Left lung (tissue), 10 donors: ENCODE data around the gene CD70. TPM values are rescaled to one million over a fixed set of nuclear protein-coding genes. Genes with fewer than 3 reads are reported as not detected.
"Not testable (repeated sequence)": the region's sequence is repeated elsewhere in the genome, so short reads cannot be mapped to it uniquely, and the experiment has no call there.

ENCODE experiments used
- ATAC-seq: fragments of 200-7000 bp; cut with Tn5 transposase; one replicate; pipeline ENCODE4 v1.9.1; 2020; ENCODE audit warnings: moderate library complexity
- DNase-seq, 4 donors: peaks; one replicate each; pipeline ENCODE4 v3.0.0-alpha.2; 2013 to 2020
- H3K27ac ChIP-seq, 2 donors: fragments of 200-600 bp; sonication (generic) in 1 of 2; one replicate each; pipeline versions ENCODE4 v1.5.0 to v1.8.0; 2020 to 2021
- H3K27me3 ChIP-seq, 2 donors: fragments of 200-600 bp; sonication (generic) in 1 of 2; one replicate each; pipeline versions ENCODE4 v1.5.0 to v1.8.0; 2020 to 2021
- H3K36me3 ChIP-seq, 2 donors: fragments of 200-600 bp; sonication (generic) in 1 of 2; one replicate each; pipeline versions ENCODE4 v1.5.0 to v1.8.0; 2020 to 2021
- H3K4me1 ChIP-seq, 2 donors: fragments of 200-600 bp; one replicate each; pipeline ENCODE4 v1.8.0; 2021
- H3K4me3 ChIP-seq, 2 donors: fragments of 200-600 bp; sonication (generic) in 1 of 2; one replicate each; pipeline versions ENCODE4 v1.5.0 to v1.8.0; 2020 to 2021; ENCODE audit warnings: mild to moderate bottlenecking in 1 of 2
- H3K9me3 ChIP-seq, 2 donors: fragments of 200-600 bp; sonication (generic) in 1 of 2; one replicate each; pipeline versions ENCODE4 v1.5.0 to v1.8.0; 2020 to 2021
- CTCF ChIP-seq, 2 donors: fragments of 200-600 bp; sonication (generic) in 1 of 2; IDR thresholded peaks; one replicate each; pipeline versions ENCODE4 v1.5.0 to v1.8.0; 2021; ENCODE audit warnings: antibody characterized with exemption in 2 of 2
- intact Hi-C, 2 donors: fragments of 100-400 bp; cut with DNase I; formaldehyde crosslinking; loops; one replicate each; pipeline versions ENCODE4 v1.11.2 to v1.14.2; 2022
- polyA plus RNA-seq, 6 donors: library from polyadenylated mRNA; unstranded; fragments of 120-200 nt; gene quantifications; one replicate each; pipeline ENCODE4 v1.2.1, GENCODE V29; 2013; ENCODE audit not compliant: insufficient read length in 6 of 6
- total RNA-seq, 2 donors: library from RNA; stranded (reverse); fragmentation: NEBNext Ultra II Directional; extraction: Animal tissue kit (Norgen Biotek cat#: 25700); gene quantifications; one replicate each; pipeline ENCODE4 v1.2.1, GENCODE V29; 2021
- donor health status: DM: no; HTN: yes; CAD: no.
- donor health status: DM: no; HTN: no; CAD: no.

Gene CD70
- total and polyA plus RNA-seq, 8 donors, result 0.22 to 0.53 (median 0.39) TPM; not detected in 4

- TF ChIP-seq CTCF (IDR thresholded peaks at IDR 0.05), result no peak
- peaks cover 0 to 24% of the 10 kb centered on the region in 2 donors for H3K27me3 ChIP-seq
- H3K9me3 ChIP-seq, result no peaks in the 10 kb centered on the region
- DNase-seq (no peak), ATAC-seq (no peak)
- intact Hi-C loops, result no loop called here
- peaks cover 0 to 6% of the 10 kb centered on the region in 2 donors for H3K4me1 ChIP-seq
- H3K27ac ChIP-seq, result no peak overlapping the region
- no peaks in the 10 kb centered on the region for H3K36me3 ChIP-seq
- no peak overlapping the region for H3K4me3 ChIP-seq
Observed at GRCh38 chr19:6556480-6557195, 34.3 kb downstream of the CD70 start.

- intact Hi-C loops, result no loop called here
- H3K4me1 ChIP-seq, result peaks cover 0 to 6% of the 10 kb centered on the region in 2 donors
- peaks cover 0 to 29% of the 10 kb centered on the region in 2 donors for H3K27me3 ChIP-seq
- DNase-seq, result no peak
- no peak for TF ChIP-seq CTCF (IDR thresholded peaks at IDR 0.05)
- no peaks in the 10 kb centered on the region for H3K36me3 ChIP-seq
- H3K4me3 ChIP-seq, result no peak overlapping the region
- H3K9me3 ChIP-seq, result no peaks in the 10 kb centered on the region
- no peak overlapping the region for H3K27ac ChIP-seq
- ATAC-seq, result no peak
Observed at GRCh38 chr19:6556043-6556449, 34.9 kb downstream of the CD70 start.

- intact Hi-C loops, result no loop called here
- ATAC-seq, result peak; percentile 45
- peak in 1 of 4 donors; percentile 70 for DNase-seq
- H3K4me1 ChIP-seq, result peaks cover 0 to 5% of the 10 kb centered on the region in 2 donors
- H3K36me3 ChIP-seq, result no peaks in the 10 kb centered on the region
- no peaks in the 10 kb centered on the region for H3K9me3 ChIP-seq
- no peak for TF ChIP-seq CTCF (IDR thresholded peaks at IDR 0.05)
- H3K27ac ChIP-seq, result no peak overlapping the region
- peaks cover 0 to 20% of the 10 kb centered on the region in 2 donors for H3K27me3 ChIP-seq
- H3K4me3 ChIP-seq, result no peak overlapping the region
Observed at GRCh38 chr19:6551607-6552450, 39.1 kb downstream of the CD70 start.

DNA sequence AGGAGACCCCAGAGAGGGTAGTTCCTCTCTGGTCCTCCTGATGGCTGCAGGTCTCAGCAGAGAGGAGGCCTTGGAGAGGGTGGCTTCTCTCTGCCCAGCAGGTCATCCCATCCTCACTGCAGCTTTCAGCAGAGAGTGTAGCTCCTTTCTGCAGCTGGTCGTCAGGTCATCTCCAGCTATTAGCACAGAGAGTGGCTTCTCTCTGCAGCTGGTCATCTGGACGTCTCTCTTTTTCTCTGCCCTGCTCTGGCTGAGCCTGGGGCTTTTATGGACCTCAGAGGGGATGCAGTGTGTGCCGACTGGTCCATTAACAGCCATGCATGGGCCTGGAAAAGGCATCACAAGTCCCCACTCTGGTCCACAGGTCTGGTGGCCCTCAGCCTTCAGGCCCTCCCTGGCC, 39.9 kb downstream of the CD70 start:
- DNase-seq, result no peak
- TF ChIP-seq CTCF (IDR thresholded peaks at IDR 0.05), result no peak
- no peak for ATAC-seq
- Histone ChIP-seq H3K36me3 (no peaks in the 10 kb centered on the region), H3K9me3 (no peaks in the 10 kb centered on the region), H3K4me3 (no peak overlapping the region), H3K27me3 (peaks cover 0 to 20% of the 10 kb centered on the region in 2 donors), H3K4me1 (no peaks in the 10 kb centered on the region), H3K27ac (no peak overlapping the region)
- intact Hi-C loops, result no loop called here

- DNase-seq, H3K4me1 ChIP-seq, ATAC-seq, H3K27ac ChIP-seq, H3K36me3 ChIP-seq, intact Hi-C loops, H3K4me3 ChIP-seq, H3K9me3 ChIP-seq: not testable (repeated sequence)
- peaks cover 0 to 20% of the 10 kb centered on the region in 2 donors for H3K27me3 ChIP-seq
Observed at GRCh38 chr19:6550679-6551078, 40.3 kb downstream of the CD70 start.
